Thyroid gland (tissue), 4 donors: ENCODE results near the gene HSPA12A.

Experiments used
- POLR2A ChIP-seq, 2 donors: fragments of 450-650 bp; IDR thresholded peaks; one replicate each; pipeline ENCODE4 v1.6.1; 2017; ENCODE audit warnings: antibody characterized with exemption in 2 of 2, mild to moderate bottlenecking in 2 of 2, moderate library complexity in 1 of 2
- TF ChIP-seq, protein P1 (sequence below), 6 experiments: fragments of 200-600 bp in 3 of 6; fragments of 450-650 bp in 3 of 6; sonication (generic) in 3 of 6; IDR thresholded peaks; one replicate each; pipeline ENCODE4 v1.5.1; 2016 to 2019; ENCODE audit warnings: antibody characterized with exemption in 6 of 6, mild to moderate bottlenecking in 2 of 6, inconsistent platforms in 1 of 6, moderate library complexity in 1 of 6

DNA sequence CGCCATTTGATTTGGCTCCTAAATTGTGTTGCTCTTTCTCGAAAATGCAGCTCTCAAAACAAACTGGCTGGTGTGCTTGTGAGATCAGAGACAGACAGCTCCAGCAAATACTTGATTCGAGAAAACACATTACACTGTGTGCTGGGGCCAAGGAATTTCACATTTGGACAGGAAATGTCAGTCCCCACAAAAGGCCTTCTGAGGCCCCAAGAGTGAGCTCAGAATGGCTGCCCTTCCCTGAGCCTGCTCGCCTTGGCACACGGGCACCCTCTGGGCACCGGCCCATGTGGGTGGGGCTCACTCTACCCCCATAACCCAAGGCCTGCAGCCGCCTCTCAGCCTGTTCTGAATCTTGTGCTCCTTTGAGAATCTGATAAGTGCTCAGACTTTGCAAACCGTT is 13.9 kb upstream of the HSPA12A start:
- TF ChIP-seq, protein P1, sequence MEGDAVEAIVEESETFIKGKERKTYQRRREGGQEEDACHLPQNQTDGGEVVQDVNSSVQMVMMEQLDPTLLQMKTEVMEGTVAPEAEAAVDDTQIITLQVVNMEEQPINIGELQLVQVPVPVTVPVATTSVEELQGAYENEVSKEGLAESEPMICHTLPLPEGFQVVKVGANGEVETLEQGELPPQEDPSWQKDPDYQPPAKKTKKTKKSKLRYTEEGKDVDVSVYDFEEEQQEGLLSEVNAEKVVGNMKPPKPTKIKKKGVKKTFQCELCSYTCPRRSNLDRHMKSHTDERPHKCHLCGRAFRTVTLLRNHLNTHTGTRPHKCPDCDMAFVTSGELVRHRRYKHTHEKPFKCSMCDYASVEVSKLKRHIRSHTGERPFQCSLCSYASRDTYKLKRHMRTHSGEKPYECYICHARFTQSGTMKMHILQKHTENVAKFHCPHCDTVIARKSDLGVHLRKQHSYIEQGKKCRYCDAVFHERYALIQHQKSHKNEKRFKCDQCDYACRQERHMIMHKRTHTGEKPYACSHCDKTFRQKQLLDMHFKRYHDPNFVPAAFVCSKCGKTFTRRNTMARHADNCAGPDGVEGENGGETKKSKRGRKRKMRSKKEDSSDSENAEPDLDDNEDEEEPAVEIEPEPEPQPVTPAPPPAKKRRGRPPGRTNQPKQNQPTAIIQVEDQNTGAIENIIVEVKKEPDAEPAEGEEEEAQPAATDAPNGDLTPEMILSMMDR (IDR thresholded peaks at IDR 0.05) = no peak
- TF ChIP-seq POLR2A (IDR thresholded peaks at IDR 0.05) = peak in 1 of 2 donors; percentile 32
